ENCODE data around the gene DUSP23.

DUSP23 gene

GRCh38 chr1:159780583-159781582 lies at the start of gene DUSP23:
TSS of gene DUSP23 (plus strand) at chr1:159780962. CDS start at chr1:159781101, 139 bp downstream.
- DNase-seq: peak; percentile 93

GRCh38 chr1:159737238-159737916 lies 43.4 kb upstream of the DUSP23 start:
- DNase-seq: no peak

- DNase-seq: no peak
These were observed 36.9 kb upstream of the DUSP23 start for GRCh38 chr1:159743651-159744410.

- no peak for DNase-seq
These were observed 34.1 kb upstream of the DUSP23 start for GRCh38 chr1:159746666-159747065.

GRCh38 chr1:159748370-159748769 lies 32.4 kb upstream of the DUSP23 start:
- no peak for DNase-seq

DNA sequence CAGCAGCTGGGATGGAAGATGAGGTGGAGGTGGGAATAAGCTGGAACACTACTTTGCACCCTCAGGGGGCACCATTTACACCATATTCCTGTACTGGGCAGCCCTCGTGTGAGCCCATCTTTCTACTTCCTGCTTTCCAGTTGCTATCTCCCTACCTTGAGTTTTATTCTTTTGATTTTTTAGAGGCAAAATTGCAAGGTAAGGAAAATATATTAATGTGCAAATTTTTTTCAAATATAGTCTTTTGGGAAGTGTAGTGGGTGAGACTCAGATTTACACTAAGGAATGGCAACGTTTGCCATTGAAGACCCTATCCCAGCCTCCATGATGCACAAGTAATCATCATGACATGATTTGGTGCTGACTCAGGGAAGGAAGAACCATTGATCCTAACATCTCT lies 31.1 kb upstream of the DUSP23 start:
- DNase-seq: no peak

DNA sequence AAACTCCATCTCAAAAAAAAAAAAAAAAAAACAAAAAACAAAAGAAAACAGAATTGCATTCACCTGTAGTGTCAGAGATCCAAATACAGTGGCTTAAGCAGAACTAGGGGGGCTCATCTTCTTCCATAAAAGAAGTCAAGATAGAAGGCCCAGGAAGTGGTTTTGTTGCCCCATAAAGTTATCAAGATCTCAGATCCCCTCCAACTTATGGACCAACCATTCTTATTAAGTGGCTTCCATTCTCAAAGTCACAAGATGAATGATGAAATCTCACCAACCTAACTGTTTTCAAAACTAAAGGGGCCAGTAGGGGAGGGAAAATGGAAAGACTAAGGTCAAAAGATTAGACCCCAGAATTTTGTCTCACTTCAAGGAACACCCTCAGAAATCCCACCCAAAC lies 30.1 kb upstream of the DUSP23 start:
- no peak for DNase-seq

GRCh38 chr1:159751031-159751430 lies 29.7 kb upstream of the DUSP23 start:
- DNase-seq: no peak

DNA sequence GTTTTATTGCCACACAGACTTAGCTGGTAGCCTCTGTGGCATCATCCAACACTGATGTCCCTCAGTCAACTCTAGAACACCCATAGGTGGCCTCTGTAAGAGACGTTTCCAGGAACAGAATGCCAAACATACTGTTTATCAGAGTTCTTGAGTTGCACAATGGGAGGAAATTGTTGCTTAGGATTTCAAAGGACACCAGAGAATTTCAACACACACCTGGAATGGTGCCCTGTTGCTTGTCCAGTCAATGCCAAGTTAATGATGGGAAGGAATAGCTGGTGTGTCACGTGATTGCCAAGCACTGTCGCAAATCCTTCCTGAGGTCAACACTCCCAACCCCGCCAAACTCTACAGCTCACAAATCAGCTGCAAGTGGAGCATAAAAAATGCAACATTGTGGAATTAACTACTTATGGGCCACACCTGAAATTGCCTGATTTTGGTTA lies 28.6 kb upstream of the DUSP23 start:
- no peak for DNase-seq

- no peak for DNase-seq
These were observed 27.4 kb upstream of the DUSP23 start for GRCh38 chr1:159753386-159753785.

GRCh38 chr1:159755451-159756007 lies 25.2 kb upstream of the DUSP23 start:
- no peak for DNase-seq

GRCh38 chr1:159756397-159756796 lies 24.4 kb upstream of the DUSP23 start:
- DNase-seq: no peak

DNA sequence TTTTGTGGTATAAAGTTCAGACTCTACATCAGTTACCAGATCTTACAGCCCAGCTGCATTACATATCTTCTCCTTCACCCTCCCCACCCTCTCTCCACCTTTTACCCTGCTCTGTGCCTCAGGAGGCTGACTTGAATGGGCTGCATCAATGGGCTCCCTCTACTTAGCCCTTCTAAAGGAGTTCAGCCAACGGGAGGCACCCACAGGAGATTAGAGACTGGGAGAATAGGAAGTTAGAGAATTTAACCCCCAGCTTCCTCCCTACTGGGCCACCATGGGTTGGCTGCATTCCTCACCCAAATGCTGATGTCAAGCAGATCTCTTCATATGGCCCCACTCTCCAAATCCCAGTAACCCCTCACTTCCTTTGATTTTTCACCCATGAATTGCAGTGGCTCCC lies 17.1 kb upstream of the DUSP23 start:
- DNase-seq: no peak

DNA sequence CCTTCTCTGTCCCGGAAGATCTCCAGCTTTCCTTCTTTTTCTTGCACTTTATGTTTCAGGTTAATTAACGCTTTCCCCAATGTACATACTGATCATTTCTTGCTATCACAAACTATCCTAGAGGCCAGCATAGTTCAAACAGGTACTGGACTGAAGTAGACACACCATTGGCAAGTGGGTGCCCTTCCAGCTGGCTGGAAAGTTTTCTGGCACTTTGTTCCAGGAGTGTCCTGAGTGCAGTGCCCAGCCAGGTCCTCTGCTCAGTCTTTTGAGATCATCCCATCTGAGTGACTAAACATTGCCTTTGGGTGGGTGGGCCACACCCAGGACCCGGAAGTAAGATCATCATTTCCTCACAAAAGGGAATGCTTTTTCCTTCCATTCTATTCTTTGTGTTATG lies 15.0 kb upstream of the DUSP23 start:
- DNase-seq: no peak

- no peak for DNase-seq
These were observed 9.5 kb upstream of the DUSP23 start for GRCh38 chr1:159771127-159771895.

DNA sequence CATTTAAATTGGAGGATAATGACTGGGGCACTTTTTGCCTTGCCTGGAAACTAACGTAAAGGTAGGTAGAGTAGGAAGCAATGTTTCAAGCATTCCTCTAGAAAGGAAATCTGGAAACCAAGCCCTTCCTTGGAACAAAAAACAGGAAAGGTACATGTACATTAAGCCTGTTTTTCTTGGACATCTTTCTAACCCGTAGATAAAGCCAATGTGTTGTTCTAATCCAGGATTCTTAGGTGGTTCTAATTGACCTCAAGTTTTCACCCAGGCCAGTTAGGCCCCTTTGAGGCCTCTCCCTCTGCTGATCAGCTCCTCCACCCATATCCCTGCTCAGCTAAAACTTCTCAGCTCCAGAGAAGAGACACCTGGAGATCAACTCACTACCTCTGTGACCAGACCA lies 6.3 kb upstream of the DUSP23 start:
- no peak for DNase-seq

GRCh38 chr1:159775716-159776115 lies 5.0 kb upstream of the DUSP23 start:
- DNase-seq: no peak

GRCh38 chr1:159778266-159778665 lies 2.5 kb upstream of the DUSP23 start:
- no peak for DNase-seq

- DNase-seq: no peak
These were observed 1.3 kb upstream of the DUSP23 start for GRCh38 chr1:159779403-159779851.

- no peak for DNase-seq
These were observed 1.2 kb downstream of the DUSP23 start for GRCh38 chr1:159781992-159782391.

DNA sequence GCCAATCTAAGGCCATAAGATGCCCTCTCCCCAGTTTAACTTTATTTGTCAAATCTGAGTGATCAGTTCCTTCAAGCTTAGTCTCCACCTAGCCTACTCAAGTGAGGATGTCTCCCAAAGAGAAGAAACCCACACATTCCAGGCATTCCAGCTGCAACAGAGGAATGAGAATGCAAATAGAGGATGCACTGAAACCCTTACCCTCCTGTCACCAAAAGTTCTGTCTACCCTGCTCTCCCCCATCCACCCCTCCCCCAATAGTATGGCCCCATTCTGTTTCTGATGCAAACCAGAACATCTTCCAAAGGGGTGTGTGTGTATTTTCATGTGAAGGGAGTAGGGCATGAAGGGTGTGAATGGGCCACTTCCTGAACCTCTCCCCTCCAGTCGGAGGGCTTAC lies 3.0 kb downstream of the DUSP23 start:
- no peak for DNase-seq

DNA sequence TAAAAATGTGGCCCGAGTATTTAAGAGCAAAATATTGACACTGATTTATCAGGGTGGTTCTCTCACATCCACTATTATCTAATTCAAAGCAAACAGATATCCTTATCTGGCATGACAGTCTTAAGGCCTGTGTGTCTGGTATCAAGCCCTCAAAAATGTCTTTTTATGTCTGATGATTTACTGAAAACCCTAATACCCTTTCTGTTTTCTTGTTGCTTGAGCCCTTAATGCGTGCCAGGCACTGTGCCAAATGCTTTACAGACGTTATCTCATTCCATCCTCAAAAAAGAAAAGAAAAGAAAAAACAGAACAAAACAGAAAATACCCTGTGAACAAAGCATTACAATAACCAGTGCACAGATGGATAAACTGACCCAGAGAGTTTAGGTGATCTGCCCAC lies 5.7 kb downstream of the DUSP23 start:
- DNase-seq: no peak

Measured in NCI-H510A (cell line).